ENCODE measurements around the gene LILRB5.

DNA sequence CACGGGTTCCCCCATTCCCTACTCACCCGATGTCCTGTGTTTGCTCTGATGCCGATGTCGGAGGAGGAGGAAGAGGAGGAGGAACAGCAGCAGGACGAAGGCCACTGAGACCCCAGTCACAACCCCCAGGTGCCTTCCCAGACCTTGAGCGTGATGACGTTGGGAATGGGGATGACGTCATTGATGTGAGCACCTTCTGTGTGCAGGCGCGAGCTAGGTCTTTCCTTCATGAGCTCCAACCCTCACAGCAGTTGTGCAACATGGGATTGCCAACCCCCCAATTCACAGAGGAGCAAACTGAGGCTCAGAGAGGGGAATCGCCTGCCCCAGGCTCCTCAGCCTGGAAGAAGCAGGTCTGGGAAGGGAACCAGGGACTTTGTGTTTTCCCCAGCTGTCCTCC lies 4.2 kb downstream of the LILRB5 start:
- no peak for TF ChIP-seq EZH2 (IDR thresholded peaks at IDR 0.05; ENCODE audit: borderline replicate concordance, low read length)
- TF ChIP-seq, protein P1, sequence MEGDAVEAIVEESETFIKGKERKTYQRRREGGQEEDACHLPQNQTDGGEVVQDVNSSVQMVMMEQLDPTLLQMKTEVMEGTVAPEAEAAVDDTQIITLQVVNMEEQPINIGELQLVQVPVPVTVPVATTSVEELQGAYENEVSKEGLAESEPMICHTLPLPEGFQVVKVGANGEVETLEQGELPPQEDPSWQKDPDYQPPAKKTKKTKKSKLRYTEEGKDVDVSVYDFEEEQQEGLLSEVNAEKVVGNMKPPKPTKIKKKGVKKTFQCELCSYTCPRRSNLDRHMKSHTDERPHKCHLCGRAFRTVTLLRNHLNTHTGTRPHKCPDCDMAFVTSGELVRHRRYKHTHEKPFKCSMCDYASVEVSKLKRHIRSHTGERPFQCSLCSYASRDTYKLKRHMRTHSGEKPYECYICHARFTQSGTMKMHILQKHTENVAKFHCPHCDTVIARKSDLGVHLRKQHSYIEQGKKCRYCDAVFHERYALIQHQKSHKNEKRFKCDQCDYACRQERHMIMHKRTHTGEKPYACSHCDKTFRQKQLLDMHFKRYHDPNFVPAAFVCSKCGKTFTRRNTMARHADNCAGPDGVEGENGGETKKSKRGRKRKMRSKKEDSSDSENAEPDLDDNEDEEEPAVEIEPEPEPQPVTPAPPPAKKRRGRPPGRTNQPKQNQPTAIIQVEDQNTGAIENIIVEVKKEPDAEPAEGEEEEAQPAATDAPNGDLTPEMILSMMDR (IDR thresholded peaks at IDR 0.05; ENCODE audit: low read length): no peak
